HUES6 (cell line): ENCODE measurements around the gene PRPH.
A peak's percentile ranks its signal among the peaks of the same experiment; 100 is the strongest.
"Not testable (repeated sequence)": the region's sequence is repeated elsewhere in the genome, so short reads cannot be mapped to it uniquely, and the experiment has no call there.

Experiments
- H3K27ac ChIP-seq: 2 replicates; pipeline ENCODE4 v1.7.0; 2013; ENCODE audit warnings: low read depth, mild to moderate bottlenecking, low read length, inconsistent platforms
- H3K27me3 ChIP-seq: 2 replicates; pipeline ENCODE4 v1.6.1; 2013; ENCODE audit warnings: low read length; ENCODE audit not compliant: control insufficient read depth, insufficient read depth
- H3K36me3 ChIP-seq: 2 replicates; pipeline ENCODE4 v1.6.1; 2013; ENCODE audit warnings: low read length; ENCODE audit not compliant: control insufficient read depth, insufficient read depth
- H3K4me1 ChIP-seq: 2 replicates; pipeline ENCODE4 v1.6.1; 2013; ENCODE audit warnings: low read length; ENCODE audit not compliant: control insufficient read depth, insufficient read depth
- H3K4me3 ChIP-seq: 2 replicates; pipeline ENCODE4 v1.5.1; 2013; ENCODE audit warnings: low read depth, low read length
- H3K9ac ChIP-seq: one replicate; pipeline ENCODE4 v1.6.1; 2013; ENCODE audit warnings: mild to moderate bottlenecking, low read length
- H3K9me3 ChIP-seq: 2 replicates; pipeline ENCODE4 v1.6.1; 2013; ENCODE audit warnings: low read depth, low read length; ENCODE audit not compliant: control insufficient read depth, insufficient read depth

The PRPH gene

DNA sequence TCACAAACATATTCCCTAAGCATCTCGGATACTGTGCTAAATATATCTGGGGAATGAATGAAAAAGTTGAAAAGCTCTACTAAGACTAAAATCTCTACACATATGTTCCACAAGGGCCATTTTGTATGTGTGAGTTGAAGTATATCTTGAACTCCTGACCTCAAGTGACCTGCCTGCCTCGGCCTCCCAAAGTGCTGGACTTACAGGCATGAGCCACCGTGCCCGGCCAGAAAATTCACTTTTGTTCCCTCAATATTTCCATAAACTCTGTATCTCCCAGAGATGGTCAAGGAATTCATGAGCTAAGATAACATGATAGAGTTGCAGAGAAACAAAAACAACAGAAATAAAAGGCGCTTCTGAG, 31.6 kb upstream of the PRPH start:
- Histone ChIP-seq H3K9me3 (no peaks in the 10 kb centered on the region), H3K9ac (no peak overlapping the region), H3K4me3 (peak overlapping the region; percentile 88; the same call in 1 of the 2 replicates), H3K27me3 (no peaks in the 10 kb centered on the region), H3K27ac (no peak overlapping the region), H3K4me1 (peaks cover 9% of the 10 kb centered on the region), H3K36me3 (peaks cover 20% of the 10 kb centered on the region)

GRCh38 chr12:49264466-49264872, 30.5 kb upstream of the PRPH start:
- Histone ChIP-seq H3K9me3 (no peaks in the 10 kb centered on the region), H3K36me3 (peaks cover 31% of the 10 kb centered on the region), H3K9ac (peak overlapping the region; percentile 89), H3K27ac (peak overlapping the region; percentile 52; the same call in 1 of the 2 replicates), H3K27me3 (no peaks in the 10 kb centered on the region), H3K4me1 (peaks cover 9% of the 10 kb centered on the region), H3K4me3 (peak overlapping the region; percentile 88)

- Histone ChIP-seq H3K36me3 (peaks cover 37% of the 10 kb centered on the region), H3K27ac (peak within 1 kb of the TSS; percentile 98), H3K9ac (peak within 1 kb of the TSS; percentile 96), H3K27me3 (no peaks in the 10 kb centered on the region), H3K4me1 (peaks cover 8% of the 10 kb centered on the region), H3K9me3 (no peaks in the 10 kb centered on the region), H3K4me3 (peak within 1 kb of the TSS; percentile 88)
These were observed 29.8 kb upstream of the PRPH start, which contains the start of gene TUBA1C for GRCh38 chr12:49264873-49265792. TSS of gene TUBA1C (plus strand) at chr12:49265082. CDS start at chr12:49265182, 100 bp downstream.

DNA sequence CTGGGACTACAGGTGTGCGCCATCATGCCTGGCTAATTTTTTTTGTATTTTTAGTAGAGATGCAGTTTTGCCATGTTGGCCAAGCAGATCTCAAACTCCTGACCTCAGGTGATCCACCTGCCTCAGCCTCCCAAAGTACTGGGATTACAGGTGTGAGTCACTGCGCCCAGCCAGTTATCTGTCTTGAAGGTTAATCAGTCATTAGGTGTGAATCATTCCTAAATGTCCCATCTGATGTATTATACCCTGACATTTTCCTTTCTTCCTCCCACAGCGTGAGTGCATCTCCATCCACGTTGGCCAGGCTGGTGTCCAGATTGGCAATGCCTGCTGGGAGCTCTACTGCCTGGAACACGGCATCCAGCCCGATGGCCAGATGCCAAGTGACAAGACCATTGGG, 25.8 kb upstream of the PRPH start:
- H3K27ac ChIP-seq, H3K9me3 ChIP-seq, H3K4me3 ChIP-seq, H3K27me3 ChIP-seq, H3K4me1 ChIP-seq, H3K9ac ChIP-seq: not testable (repeated sequence)
- peaks cover 74% of the 10 kb centered on the region for H3K36me3 ChIP-seq

- H3K27ac ChIP-seq, result no peak overlapping the region
These were observed 21.9 kb upstream of the PRPH start for GRCh38 chr12:49272790-49273725.

DNA sequence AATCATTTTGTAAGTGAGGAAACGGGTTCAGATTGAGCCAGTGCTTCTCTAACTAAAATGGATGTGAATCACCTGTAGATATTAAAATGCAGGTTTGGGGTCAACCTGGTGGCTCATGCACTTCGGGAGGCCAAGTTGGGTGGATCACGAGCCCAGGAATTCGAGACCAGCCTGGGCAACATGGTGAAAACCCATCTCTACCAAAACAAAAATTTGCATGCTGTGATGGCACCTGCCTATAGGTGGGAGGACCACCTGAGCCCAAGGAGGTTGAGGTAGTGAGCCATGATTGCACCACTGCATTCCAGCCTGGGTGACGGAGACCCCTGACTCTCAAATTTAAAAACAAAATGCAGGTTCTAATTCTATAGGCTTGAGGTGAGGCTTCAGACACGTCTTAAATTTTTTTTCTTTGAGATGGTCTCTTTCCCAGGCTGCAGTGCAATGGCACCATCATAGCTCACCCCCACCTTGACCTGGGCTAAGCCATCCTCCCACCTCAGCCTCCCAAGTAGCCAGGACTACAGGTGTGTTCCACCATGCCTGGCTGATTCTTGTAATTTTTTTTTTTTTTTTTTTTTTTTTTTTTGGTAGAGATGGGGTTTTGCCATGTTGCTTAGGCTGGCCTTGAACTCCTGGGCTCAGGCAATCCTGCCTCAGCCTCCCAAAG, 21.1 kb upstream of the PRPH start:
- Histone ChIP-seq H3K36me3 (peaks cover 49% of the 10 kb centered on the region), H3K4me3 (no peak overlapping the region), H3K27ac (no peak overlapping the region), H3K27me3 (no peaks in the 10 kb centered on the region), H3K9ac (no peak overlapping the region), H3K4me1 (no peaks in the 10 kb centered on the region), H3K9me3 (no peaks in the 10 kb centered on the region)

More at GRCh38 chr12:49272790-49273725, 21.9 kb upstream of the PRPH start:
- Histone ChIP-seq H3K36me3 (peaks cover 55% of the 10 kb centered on the region), H3K9me3 (no peaks in the 10 kb centered on the region), H3K4me3 (no peak overlapping the region), H3K9ac (no peak overlapping the region), H3K4me1 (no peaks in the 10 kb centered on the region), H3K27me3 (no peaks in the 10 kb centered on the region)

DNA sequence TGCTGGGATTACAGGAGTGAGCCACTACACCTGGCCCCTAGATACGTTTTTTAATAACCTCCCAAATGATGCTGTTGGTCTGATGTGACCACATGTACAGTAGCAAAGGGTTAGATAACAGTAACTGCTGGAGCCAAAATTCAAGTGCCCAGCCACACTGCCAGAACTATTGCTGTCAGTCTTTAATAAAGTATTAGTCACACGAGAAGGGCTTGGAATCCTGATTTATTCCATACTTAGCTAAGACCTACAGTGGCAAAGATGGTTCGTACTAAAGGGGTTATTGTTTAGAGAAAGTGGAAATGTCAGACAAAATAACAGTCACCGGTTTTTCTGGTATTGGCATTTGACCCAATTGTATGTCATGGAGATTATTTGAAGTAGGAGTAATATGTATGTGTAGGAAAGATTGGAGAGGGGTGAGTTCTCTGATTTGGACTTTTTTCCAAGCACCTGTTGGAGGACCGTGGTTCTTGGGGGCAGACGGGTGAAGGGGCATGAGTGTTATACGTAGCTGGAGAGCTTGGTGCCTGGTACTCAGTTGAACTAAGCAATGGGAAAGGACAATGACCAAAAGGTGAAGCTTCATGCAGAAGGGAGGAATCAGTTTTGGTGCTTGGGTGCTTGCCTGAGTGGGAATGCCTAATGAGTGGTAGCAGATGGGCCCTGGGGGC, 20.4 kb upstream of the PRPH start:
- Histone ChIP-seq H3K9me3 (no peaks in the 10 kb centered on the region), H3K27ac (no peak overlapping the region), H3K4me3 (no peak overlapping the region), H3K9ac (no peak overlapping the region), H3K36me3 (peaks cover 42% of the 10 kb centered on the region), H3K27me3 (no peaks in the 10 kb centered on the region), H3K4me1 (peaks cover 3% of the 10 kb centered on the region)

GRCh38 chr12:49276304-49277290, 18.4 kb upstream of the PRPH start:
- H3K27me3 ChIP-seq, result no peaks in the 10 kb centered on the region
- no peak overlapping the region for H3K4me3 ChIP-seq
- H3K9ac ChIP-seq, result no peak overlapping the region
- no peak overlapping the region for H3K27ac ChIP-seq
- peaks cover 12% of the 10 kb centered on the region for H3K4me1 ChIP-seq
- peaks cover 22% of the 10 kb centered on the region for H3K36me3 ChIP-seq
- no peaks in the 10 kb centered on the region for H3K9me3 ChIP-seq

- H3K9me3 ChIP-seq, result no peaks in the 10 kb centered on the region
- H3K4me1 ChIP-seq, result peaks cover 18% of the 10 kb centered on the region
- peaks cover 16% of the 10 kb centered on the region for H3K36me3 ChIP-seq
- no peak overlapping the region for H3K27ac ChIP-seq
- H3K9ac ChIP-seq, result no peak overlapping the region
- H3K27me3 ChIP-seq, result no peaks in the 10 kb centered on the region
- no peak overlapping the region for H3K4me3 ChIP-seq
These were observed 17.5 kb upstream of the PRPH start for GRCh38 chr12:49277466-49277865.
